Duodenal mucosa (tissue), 2 donors: ENCODE measurements around the gene GGACT.
"Not testable (repeated sequence)": the region's sequence is repeated elsewhere in the genome, so short reads cannot be mapped to it uniquely, and the experiment has no call there.

Experiments
- H3K27ac ChIP-seq: one replicate; pipeline ENCODE4 v1.7.0; 2013; ENCODE audit warnings: low read depth, low read length
- H3K27me3 ChIP-seq, 2 donors: one replicate each; pipeline ENCODE4 v1.7.0; 2013; ENCODE audit warnings: low read length in 2 of 2, control low read depth in 1 of 2; ENCODE audit not compliant: insufficient read depth in 2 of 2, control insufficient read depth in 1 of 2
- H3K36me3 ChIP-seq, 2 donors: one replicate each; pipeline ENCODE4 v1.7.0; 2013; ENCODE audit warnings: low read length in 2 of 2, control low read depth in 1 of 2; ENCODE audit not compliant: insufficient read depth in 2 of 2, control insufficient read depth in 1 of 2
- H3K4me1 ChIP-seq, 2 donors: one replicate each; pipeline ENCODE4 v1.7.0; 2013; ENCODE audit warnings: low read length in 2 of 2, control low read depth in 1 of 2; ENCODE audit not compliant: insufficient read depth in 2 of 2, control insufficient read depth in 1 of 2
- H3K4me3 ChIP-seq, 2 donors: one replicate each; pipeline ENCODE4 v1.7.0; 2013; ENCODE audit warnings: low read length in 2 of 2, low read depth in 1 of 2
- H3K9ac ChIP-seq, 2 donors: one replicate each; pipeline ENCODE4 v1.7.0; 2013; ENCODE audit warnings: low read length in 2 of 2, low read depth in 1 of 2
- H3K9me3 ChIP-seq, 2 donors: one replicate each; pipeline ENCODE4 v1.7.0; 2013; ENCODE audit warnings: low read length in 2 of 2, control low read depth in 1 of 2; ENCODE audit not compliant: control insufficient read depth in 1 of 2

Gene GGACT

DNA sequence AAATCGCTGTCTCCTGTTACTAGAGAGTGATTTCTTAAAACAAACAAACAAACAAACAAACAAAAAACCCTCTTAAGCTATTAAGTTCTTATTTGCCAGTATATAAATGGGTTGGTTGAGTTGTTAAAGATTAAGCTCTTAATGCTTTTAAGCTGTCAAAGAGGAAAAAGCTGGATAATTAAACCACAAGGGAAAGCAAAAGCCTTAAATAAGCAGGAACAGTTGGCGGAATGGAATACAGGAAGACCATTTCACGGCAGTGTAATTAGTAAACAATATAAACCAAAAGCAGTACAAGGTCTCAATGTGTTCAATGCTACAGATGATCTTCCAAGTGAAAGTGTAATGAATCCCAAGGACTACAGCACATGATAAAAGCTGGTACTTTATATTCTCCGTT lies 32.2 kb upstream of the GGACT start:
- Histone ChIP-seq H3K27ac (no peak overlapping the region), H3K27me3 (no peaks in the 10 kb centered on the region), H3K4me3 (no peak overlapping the region), H3K36me3 (peaks cover 0 to 27% of the 10 kb centered on the region in 2 donors), H3K9ac (no peak overlapping the region), H3K4me1 (no peaks in the 10 kb centered on the region), H3K9me3 (no peaks in the 10 kb centered on the region)

DNA sequence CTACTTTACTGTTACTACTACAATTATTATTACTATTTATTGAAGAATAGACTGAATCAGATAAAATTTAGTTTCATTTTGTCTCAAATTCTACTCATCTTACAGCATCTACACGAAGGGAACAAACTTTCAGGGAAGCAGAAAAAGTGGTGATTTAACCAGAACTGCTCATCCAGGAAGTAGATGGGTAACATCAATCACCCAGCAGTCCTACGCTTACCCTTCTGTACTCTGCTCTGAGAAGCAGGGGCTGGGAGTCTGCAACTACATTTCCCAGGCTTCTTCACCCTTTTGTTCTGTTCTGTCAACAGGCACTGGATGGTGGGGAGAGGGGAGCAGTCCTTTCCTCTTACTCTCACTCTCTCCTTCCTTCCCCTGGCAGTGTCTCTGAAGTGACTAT lies 31.4 kb upstream of the GGACT start:
- Histone ChIP-seq H3K9ac (no peak overlapping the region), H3K27me3 (no peaks in the 10 kb centered on the region), H3K27ac (no peak overlapping the region), H3K9me3 (no peaks in the 10 kb centered on the region), H3K4me3 (no peak overlapping the region), H3K4me1 (no peaks in the 10 kb centered on the region), H3K36me3 (peaks cover 0 to 18% of the 10 kb centered on the region in 2 donors)

DNA sequence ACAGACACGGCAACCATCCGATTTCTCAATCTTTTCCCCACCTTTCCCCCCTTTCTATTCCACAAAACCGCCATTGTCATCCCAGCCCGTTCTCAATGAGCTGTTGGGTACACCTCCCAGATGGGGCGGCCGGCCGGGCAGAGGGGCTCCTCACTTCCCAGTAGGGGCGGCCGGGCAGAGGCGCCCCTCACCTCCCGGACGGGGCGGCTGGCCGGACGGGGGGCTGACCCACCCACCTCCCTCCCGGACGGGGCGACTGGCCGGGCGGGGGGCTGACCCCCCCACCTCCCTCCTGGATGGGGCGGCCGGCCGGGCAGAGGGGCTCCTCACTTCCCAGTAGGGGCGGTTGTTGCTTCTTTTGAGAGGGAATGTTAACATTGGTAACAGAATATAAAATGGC lies 30.3 kb upstream of the GGACT start:
- peaks cover 0 to 14% of the 10 kb centered on the region in 2 donors for H3K36me3 ChIP-seq
- H3K27me3 ChIP-seq, H3K4me1 ChIP-seq, H3K9me3 ChIP-seq, H3K9ac ChIP-seq, H3K27ac ChIP-seq, H3K4me3 ChIP-seq: not testable (repeated sequence)

DNA sequence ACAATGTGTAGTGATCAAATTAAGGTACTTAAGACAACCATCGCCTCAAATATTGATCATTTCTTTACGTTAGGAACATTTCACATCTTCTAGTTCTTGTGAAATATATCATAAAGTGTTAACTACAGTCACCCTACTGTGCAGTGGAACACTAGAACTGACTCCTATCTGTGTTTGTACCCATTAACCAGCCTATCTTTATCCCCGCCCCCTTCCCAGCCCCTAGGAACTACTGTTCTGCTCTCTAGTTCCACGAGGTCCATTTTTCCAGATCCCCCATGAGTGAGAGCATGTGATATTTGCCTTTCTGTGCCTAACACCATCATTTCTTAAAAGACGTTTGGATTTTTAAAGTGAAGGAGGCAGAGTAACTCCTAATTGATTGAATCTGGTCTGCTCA lies 24.4 kb upstream of the GGACT start:
- Histone ChIP-seq H3K36me3 (peaks cover 0 to 6% of the 10 kb centered on the region in 2 donors), H3K9me3 (no peaks in the 10 kb centered on the region), H3K9ac (no peak overlapping the region), H3K27me3 (no peaks in the 10 kb centered on the region), H3K4me3 (no peak overlapping the region), H3K4me1 (peaks cover 7 to 15% of the 10 kb centered on the region in 2 donors), H3K27ac (no peak overlapping the region)

DNA sequence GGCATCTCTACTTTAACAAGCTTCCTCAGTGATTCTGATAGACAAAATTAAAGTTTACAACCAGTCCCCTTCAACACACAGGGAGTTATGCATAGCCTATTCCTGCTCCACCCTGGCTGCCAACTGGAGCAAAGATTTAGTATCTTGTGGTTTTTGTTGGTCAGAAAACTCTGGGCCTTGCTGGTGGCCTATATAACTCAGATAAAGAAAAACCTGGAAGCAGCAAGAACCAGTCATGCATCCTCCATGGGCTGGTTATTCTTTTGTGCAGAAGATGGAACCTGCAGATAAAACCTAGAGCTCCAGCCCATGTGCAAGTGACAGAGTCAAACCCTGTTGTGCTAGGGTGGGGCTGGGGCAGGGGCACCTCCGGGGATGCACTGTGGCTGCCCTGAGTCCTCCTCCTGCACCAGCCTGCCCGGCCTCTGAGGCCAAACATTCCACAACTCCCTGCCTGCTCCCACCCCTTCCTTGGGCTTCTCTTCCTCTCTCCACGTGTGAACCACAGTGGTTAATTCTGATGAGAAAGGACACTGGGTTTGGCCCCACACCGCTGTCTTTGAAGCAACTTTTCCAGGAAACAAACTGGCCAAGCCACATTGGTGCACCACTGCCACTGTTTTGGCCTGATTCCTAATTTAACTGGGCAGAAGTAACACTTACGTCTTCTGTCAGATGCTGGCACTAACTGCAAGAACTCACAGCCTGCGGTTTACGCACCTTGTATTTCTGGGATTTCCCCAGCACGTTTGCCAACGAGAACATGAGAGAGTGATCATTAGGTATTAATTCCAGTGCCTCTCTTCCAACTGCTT lies 23.3 kb upstream of the GGACT start:
- Histone ChIP-seq H3K36me3 (peaks cover 0 to 6% of the 10 kb centered on the region in 2 donors), H3K9me3 (no peaks in the 10 kb centered on the region), H3K27ac (no peak overlapping the region), H3K27me3 (no peaks in the 10 kb centered on the region), H3K9ac (no peak overlapping the region), H3K4me3 (no peak overlapping the region), H3K4me1 (peaks cover 7 to 15% of the 10 kb centered on the region in 2 donors)

DNA sequence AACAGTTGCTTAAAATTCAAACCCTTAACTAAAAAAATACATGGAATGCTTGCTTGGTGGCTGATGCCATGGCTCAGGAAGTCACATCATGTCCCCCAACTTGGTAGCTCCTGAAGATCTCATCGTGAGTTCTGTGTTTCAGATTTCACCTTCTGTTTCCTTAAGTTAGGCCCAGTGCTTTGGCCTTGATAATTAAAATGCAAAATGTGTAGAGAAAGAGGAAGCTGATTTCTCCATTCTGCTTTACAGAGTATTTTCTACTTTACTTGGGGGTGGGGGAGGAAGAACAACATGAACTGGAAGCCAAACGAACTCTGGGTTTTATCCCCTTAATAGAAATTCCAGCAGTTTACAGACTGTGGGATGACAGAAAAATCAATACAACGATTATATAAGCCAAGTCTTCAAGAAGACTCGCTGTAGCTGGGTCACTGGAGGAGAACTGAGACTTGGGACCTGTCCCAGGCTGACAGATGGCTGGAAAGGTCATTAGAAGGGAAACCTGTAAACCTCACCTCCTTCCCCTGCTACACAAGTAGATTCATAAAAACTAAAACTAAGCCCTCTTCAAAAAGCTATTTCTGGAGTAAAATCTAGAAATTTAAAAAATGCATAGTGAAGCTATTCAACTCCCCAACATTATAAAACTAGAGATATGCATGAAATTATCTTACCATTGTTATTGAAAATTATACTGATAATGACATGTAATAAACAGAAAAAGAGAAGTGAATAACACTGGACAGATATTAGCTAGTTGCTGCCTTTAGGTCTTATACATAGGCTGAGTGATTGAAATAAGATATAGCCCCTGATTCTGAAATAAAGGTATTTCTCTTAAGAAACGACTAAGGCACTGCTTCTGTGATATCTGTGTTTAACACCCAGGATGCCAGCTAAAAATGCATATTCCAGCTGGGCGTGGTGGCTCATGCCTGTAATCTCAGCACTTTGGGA lies 22.1 kb upstream of the GGACT start:
- H3K4me1 ChIP-seq = peaks cover 7 to 15% of the 10 kb centered on the region in 2 donors
- no peak overlapping the region for H3K9ac ChIP-seq
- H3K36me3 ChIP-seq = peaks cover 0 to 17% of the 10 kb centered on the region in 2 donors
- no peak overlapping the region for H3K4me3 ChIP-seq
- H3K27me3 ChIP-seq = no peaks in the 10 kb centered on the region
- no peaks in the 10 kb centered on the region for H3K9me3 ChIP-seq
- no peak overlapping the region for H3K27ac ChIP-seq

DNA sequence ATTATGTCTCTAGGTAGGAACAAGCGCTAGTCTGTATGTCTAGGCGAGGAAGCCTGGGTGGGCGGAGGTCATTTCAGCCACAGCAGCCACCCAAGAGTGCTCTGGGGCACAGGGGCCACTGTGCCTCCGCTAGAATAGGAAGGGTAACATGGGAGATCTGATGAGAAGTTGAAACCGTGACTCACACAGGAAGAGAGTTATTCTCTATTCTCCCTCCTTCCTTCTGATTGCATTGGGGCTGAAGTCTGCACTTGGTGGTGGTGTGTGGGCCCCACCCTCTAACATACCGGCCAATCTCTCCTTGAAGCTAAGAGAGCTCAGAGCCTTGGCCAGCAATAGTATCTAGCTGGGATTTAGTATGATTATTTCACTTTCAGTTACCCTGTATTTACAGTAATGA lies 20.3 kb upstream of the GGACT start:
- no peaks in the 10 kb centered on the region for H3K27me3 ChIP-seq
- no peak overlapping the region for H3K27ac ChIP-seq
- no peak overlapping the region for H3K9ac ChIP-seq
- peaks cover 0 to 26% of the 10 kb centered on the region in 2 donors for H3K36me3 ChIP-seq
- no peak overlapping the region for H3K4me3 ChIP-seq
- no peaks in the 10 kb centered on the region for H3K9me3 ChIP-seq
- H3K4me1 ChIP-seq = peaks cover 7 to 15% of the 10 kb centered on the region in 2 donors

DNA sequence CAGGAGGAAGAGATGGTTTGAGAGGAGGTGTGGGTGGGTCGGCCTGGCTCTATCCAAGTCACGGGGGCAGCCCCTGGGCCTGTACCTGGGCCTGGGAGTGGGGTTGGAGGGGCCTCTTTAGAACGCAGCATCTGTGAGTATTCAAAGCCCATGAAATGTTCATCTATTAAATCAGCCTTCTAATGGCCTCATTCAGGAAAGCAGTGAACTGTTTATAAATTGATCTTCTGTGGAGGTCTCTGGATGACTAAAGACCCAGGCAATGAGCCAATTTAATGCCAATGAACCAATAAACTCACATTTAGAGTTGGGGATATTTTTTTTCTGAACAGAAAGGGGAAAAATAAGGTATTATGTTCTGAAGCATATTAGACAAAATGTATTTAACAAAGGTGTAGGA lies 19.9 kb upstream of the GGACT start:
- no peak overlapping the region for H3K27ac ChIP-seq

DNA sequence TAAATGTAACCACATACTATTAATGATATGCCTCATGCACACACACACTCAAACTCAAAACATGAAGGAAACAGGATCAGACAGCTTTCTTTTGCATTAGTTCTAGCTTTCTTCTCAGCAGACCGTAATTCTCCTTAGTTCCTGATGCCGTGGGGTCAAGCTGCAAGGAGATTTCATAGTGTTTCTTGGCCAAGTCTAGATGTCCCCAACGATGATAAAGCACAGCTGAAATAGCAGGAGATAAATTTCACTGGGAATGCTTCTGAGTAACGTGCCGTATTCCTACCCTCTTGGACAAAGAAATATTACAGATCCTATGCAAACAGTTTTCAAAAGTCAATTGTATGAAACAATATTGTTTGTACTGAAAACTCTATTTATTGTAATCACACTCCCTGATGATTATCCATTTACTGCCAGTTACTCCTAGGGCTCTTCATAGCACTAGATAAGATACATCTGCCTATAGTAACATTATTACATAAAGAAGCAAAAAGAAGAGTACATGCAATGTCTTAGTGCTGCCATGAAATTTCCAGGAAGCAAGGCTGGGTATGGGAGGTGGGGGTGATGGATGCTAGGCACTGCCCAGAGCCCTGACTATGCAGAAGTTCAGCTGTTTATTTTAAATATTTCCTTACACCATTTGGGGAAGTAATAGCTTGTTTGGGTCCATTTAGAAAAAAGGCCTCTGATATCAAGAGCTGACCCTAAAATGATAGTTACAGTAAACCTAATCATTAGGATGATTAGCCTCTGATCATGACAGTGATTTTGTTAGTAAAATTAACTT lies 16.5 kb upstream of the GGACT start:
- H3K9ac ChIP-seq = no peak overlapping the region
- no peak overlapping the region for H3K27ac ChIP-seq
- peaks cover 7 to 9% of the 10 kb centered on the region in 2 donors for H3K4me1 ChIP-seq
- peaks cover 0 to 20% of the 10 kb centered on the region in 2 donors for H3K36me3 ChIP-seq
- no peaks in the 10 kb centered on the region for H3K9me3 ChIP-seq
- no peaks in the 10 kb centered on the region for H3K27me3 ChIP-seq
- no peak overlapping the region for H3K4me3 ChIP-seq

More for the DNA sequence above, 19.9 kb upstream of the GGACT start:
- peaks cover 7 to 15% of the 10 kb centered on the region in 2 donors for H3K4me1 ChIP-seq
- H3K9ac ChIP-seq = no peak overlapping the region
- H3K9me3 ChIP-seq = no peaks in the 10 kb centered on the region
- no peak overlapping the region for H3K4me3 ChIP-seq
- no peaks in the 10 kb centered on the region for H3K27me3 ChIP-seq
- H3K36me3 ChIP-seq = peaks cover 0 to 26% of the 10 kb centered on the region in 2 donors
